ENCODE measurements around the gene MTARC2. TPM values are rescaled to one million over a fixed set of nuclear protein-coding genes. Genes with fewer than 3 reads are reported as not detected.
A peak's percentile ranks its signal among the peaks of the same experiment; 100 is the strongest.

MTARC2 gene
- total and polyA plus RNA-seq, 2 of the 13 experiments (the other 11 are each of a cell fraction or from before 2014, with no cell fraction given), result 8.5 to 10.1 TPM

DNA sequence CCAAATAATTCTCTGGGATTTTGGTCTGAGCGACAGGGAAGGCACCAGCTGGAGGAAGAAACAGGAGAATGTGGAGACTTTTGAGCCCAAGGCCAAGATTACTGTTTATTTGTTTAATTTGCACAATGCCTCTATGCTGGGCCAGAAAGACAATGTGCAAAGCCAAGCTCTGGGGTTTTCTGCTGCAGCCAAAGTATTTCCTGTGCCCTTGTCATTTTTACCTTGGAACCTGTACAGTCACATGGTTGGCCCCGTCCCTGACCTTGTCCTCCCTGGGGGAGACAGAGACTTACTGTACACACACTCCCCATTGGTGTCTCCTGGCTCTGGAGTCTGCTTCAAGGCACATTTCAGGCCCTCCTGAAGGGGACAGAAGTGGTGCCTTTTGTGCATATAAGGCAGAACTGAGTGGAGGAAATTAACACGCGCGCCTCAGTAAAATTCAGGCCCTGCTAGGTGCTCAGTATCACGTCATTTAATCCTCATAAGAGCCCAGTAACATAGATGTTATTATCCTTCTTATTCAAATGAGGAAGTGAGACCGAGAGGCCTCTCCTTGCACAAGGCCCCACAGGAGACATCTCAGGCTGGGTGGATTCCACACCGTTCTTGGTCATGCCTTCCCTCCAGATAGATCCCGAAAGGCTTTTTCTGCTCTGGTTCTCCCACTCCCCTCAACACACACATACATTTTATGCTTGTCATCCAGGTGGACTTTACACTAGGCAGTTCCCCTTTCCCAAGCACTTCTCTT lies 36.9 kb upstream of the MTARC2 start (continued):
- no peak for TF ChIP-seq ZNF530 (CRISPR knock-in tag; IDR thresholded peaks at IDR 0.05; ENCODE audit: low read depth)
- TF ChIP-seq ZNF337 (CRISPR knock-in tag; IDR thresholded peaks at IDR 0.05; ENCODE audit: borderline replicate concordance, low read depth), result no peak
- no peak for TF ChIP-seq HHEX (CRISPR knock-in tag; IDR thresholded peaks at IDR 0.05)
- TF ChIP-seq, protein P1, sequence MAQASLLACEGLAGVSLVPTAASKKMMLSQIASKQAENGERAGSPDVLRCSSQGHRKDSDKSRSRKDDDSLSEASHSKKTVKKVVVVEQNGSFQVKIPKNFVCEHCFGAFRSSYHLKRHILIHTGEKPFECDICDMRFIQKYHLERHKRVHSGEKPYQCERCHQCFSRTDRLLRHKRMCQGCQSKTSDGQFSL (CRISPR knock-in tag; IDR thresholded peaks at IDR 0.05), result no peak
- no peak for TF ChIP-seq MTF2 (CRISPR knock-in tag; IDR thresholded peaks at IDR 0.05; ENCODE audit: borderline replicate concordance)
- no peak for TF ChIP-seq CENPX (CRISPR knock-in tag; IDR thresholded peaks at IDR 0.05)
- no peak for TF ChIP-seq ZFP90 (CRISPR knock-in tag; IDR thresholded peaks at IDR 0.05; ENCODE audit: borderline replicate concordance)
- TF ChIP-seq, protein P2, sequence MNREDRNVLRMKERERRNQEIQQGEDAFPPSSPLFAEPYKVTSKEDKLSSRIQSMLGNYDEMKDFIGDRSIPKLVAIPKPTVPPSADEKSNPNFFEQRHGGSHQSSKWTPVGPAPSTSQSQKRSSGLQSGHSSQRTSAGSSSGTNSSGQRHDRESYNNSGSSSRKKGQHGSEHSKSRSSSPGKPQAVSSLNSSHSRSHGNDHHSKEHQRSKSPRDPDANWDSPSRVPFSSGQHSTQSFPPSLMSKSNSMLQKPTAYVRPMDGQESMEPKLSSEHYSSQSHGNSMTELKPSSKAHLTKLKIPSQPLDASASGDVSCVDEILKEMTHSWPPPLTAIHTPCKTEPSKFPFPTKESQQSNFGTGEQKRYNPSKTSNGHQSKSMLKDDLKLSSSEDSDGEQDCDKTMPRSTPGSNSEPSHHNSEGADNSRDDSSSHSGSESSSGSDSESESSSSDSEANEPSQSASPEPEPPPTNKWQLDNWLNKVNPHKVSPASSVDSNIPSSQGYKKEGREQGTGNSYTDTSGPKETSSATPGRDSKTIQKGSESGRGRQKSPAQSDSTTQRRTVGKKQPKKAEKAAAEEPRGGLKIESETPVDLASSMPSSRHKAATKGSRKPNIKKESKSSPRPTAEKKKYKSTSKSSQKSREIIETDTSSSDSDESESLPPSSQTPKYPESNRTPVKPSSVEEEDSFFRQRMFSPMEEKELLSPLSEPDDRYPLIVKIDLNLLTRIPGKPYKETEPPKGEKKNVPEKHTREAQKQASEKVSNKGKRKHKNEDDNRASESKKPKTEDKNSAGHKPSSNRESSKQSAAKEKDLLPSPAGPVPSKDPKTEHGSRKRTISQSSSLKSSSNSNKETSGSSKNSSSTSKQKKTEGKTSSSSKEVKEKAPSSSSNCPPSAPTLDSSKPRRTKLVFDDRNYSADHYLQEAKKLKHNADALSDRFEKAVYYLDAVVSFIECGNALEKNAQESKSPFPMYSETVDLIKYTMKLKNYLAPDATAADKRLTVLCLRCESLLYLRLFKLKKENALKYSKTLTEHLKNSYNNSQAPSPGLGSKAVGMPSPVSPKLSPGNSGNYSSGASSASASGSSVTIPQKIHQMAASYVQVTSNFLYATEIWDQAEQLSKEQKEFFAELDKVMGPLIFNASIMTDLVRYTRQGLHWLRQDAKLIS (CRISPR knock-in tag; IDR thresholded peaks at IDR 0.05), result no peak
- TF ChIP-seq MBNL3 (CRISPR knock-in tag; conservative IDR thresholded peaks at IDR 0.05), result no peak
- TF ChIP-seq ARNT2 (CRISPR knock-in tag; IDR thresholded peaks at IDR 0.05; ENCODE audit: low read depth), result no peak
- no peak for TF ChIP-seq CBX1 (IDR thresholded peaks at IDR 0.05; ENCODE audit: low read depth)
- no peak for TF ChIP-seq ZFP36L2 (CRISPR knock-in tag; IDR thresholded peaks at IDR 0.05)
- no peak for TF ChIP-seq SMARCE1 (IDR thresholded peaks at IDR 0.05; ENCODE audit: borderline replicate concordance)
- TF ChIP-seq, protein P3, sequence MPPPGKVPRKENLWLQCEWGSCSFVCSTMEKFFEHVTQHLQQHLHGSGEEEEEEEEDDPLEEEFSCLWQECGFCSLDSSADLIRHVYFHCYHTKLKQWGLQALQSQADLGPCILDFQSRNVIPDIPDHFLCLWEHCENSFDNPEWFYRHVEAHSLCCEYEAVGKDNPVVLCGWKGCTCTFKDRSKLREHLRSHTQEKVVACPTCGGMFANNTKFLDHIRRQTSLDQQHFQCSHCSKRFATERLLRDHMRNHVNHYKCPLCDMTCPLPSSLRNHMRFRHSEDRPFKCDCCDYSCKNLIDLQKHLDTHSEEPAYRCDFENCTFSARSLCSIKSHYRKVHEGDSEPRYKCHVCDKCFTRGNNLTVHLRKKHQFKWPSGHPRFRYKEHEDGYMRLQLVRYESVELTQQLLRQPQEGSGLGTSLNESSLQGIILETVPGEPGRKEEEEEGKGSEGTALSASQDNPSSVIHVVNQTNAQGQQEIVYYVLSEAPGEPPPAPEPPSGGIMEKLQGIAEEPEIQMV (CRISPR knock-in tag; IDR thresholded peaks at IDR 0.05; ENCODE audit: low read depth), result no peak
- TF ChIP-seq KLF12 (CRISPR knock-in tag; IDR thresholded peaks at IDR 0.05; ENCODE audit: borderline replicate concordance), result no peak
- TF ChIP-seq, protein P4, sequence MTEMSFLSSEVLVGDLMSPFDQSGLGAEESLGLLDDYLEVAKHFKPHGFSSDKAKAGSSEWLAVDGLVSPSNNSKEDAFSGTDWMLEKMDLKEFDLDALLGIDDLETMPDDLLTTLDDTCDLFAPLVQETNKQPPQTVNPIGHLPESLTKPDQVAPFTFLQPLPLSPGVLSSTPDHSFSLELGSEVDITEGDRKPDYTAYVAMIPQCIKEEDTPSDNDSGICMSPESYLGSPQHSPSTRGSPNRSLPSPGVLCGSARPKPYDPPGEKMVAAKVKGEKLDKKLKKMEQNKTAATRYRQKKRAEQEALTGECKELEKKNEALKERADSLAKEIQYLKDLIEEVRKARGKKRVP (CRISPR knock-in tag; IDR thresholded peaks at IDR 0.05), result no peak
- TF ChIP-seq, protein P5, sequence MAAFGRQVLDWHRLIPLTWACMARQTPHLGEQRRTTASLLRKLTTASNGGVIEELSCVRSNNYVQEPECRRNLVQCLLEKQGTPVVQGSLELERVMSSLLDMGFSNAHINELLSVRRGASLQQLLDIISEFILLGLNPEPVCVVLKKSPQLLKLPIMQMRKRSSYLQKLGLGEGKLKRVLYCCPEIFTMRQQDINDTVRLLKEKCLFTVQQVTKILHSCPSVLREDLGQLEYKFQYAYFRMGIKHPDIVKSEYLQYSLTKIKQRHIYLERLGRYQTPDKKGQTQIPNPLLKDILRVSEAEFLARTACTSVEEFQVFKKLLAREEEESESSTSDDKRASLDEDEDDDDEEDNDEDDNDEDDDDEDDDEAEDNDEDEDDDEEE (CRISPR knock-in tag; IDR thresholded peaks at IDR 0.05), result no peak
- peak; percentile 74 for TF ChIP-seq ZNF331 (CRISPR knock-in tag; IDR thresholded peaks at IDR 0.05)
- TF ChIP-seq, protein P6, sequence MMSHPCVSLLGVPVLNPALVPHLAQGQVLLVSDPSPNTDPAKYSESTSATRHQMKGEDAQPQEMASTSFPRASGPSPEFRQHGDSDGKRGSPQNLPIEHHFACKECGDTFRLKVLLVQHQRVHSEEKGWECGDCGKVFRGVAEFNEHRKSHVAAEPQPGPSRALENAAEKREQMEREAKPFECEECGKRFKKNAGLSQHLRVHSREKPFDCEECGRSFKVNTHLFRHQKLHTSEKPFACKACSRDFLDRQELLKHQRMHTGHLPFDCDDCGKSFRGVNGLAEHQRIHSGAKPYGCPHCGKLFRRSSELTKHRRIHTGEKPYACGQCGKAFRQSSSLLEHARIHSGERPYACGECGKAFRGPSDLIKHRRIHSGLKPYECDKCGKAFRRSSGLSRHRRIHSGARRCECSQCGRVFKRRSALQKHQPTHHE (CRISPR knock-in tag; IDR thresholded peaks at IDR 0.05; ENCODE audit: borderline replicate concordance), result no peak
- TF ChIP-seq ZNF431 (CRISPR knock-in tag; IDR thresholded peaks at IDR 0.05; ENCODE audit: borderline replicate concordance, low read depth), result no peak

Measured in HepG2 (cell line).